Astrocyte (in vitro differentiated cells and primary cell): ENCODE results near the gene MRPL10.

Experiments
- EZH2 ChIP-seq: IDR thresholded peaks from 2 replicates; pipeline ENCODE4 v1.6.1; 2012; ENCODE audit warnings: mild to moderate bottlenecking, low read length, inconsistent platforms; ENCODE audit not compliant: insufficient read depth
- TF ChIP-seq, protein P1 (sequence below): IDR thresholded peaks from 2 replicates; pipeline ENCODE4 v1.5.1; 2011; ENCODE audit warnings: low read depth, mild to moderate bottlenecking, inconsistent platforms, low read length, moderate library complexity; ENCODE audit not compliant: insufficient read depth

- TF ChIP-seq, protein P1, sequence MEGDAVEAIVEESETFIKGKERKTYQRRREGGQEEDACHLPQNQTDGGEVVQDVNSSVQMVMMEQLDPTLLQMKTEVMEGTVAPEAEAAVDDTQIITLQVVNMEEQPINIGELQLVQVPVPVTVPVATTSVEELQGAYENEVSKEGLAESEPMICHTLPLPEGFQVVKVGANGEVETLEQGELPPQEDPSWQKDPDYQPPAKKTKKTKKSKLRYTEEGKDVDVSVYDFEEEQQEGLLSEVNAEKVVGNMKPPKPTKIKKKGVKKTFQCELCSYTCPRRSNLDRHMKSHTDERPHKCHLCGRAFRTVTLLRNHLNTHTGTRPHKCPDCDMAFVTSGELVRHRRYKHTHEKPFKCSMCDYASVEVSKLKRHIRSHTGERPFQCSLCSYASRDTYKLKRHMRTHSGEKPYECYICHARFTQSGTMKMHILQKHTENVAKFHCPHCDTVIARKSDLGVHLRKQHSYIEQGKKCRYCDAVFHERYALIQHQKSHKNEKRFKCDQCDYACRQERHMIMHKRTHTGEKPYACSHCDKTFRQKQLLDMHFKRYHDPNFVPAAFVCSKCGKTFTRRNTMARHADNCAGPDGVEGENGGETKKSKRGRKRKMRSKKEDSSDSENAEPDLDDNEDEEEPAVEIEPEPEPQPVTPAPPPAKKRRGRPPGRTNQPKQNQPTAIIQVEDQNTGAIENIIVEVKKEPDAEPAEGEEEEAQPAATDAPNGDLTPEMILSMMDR, result no peak
- TF ChIP-seq EZH2, result no peak
Observed at GRCh38 chr17:47808036-47808829, 23.1 kb downstream of the MRPL10 start.
